T-helper 2 cell treated with Interferon-gamma antibody and Interleukin-4, amounts not matched to agents 5 μg/mL and 100 μg/mL, for 36 hours (primary cell): Measurements from ENCODE around the gene LCLAT1.
"Not testable (repeated sequence)": the region's sequence is repeated elsewhere in the genome, so short reads cannot be mapped to it uniquely, and the experiment has no call there.

Experiments
- DNase-seq: peaks from one replicate; pipeline ENCODE4 v3.0.0; 2021; ENCODE audit warnings: low spot score
- H3K27ac Mint-ChIP-seq: one replicate; pipeline ENCODE4 v1.8.0; 2021; ENCODE audit warnings: mild to moderate bottlenecking, mixed read lengths
- H3K27me3 Mint-ChIP-seq: one replicate; pipeline ENCODE4 v1.8.0; 2021; ENCODE audit warnings: low read depth, mixed read lengths
- H3K36me3 Mint-ChIP-seq: one replicate; pipeline ENCODE4 v1.8.0; 2021; ENCODE audit warnings: low read depth, mixed read lengths
- H3K4me1 Mint-ChIP-seq: one replicate; pipeline ENCODE4 v1.8.0; 2021; ENCODE audit warnings: low read depth, mixed read lengths
- H3K4me3 Mint-ChIP-seq: one replicate; pipeline ENCODE4 v1.8.0; 2022; ENCODE audit warnings: mild to moderate bottlenecking, moderate library complexity, mixed read lengths
- H3K9me3 Mint-ChIP-seq: one replicate; pipeline ENCODE4 v1.8.0; 2021; ENCODE audit warnings: mixed read lengths

Gene LCLAT1

GRCh38 chr2:30611583-30611982 is 164.5 kb downstream of the LCLAT1 start:
- Mint-ChIP-seq H3K27me3 (no peaks in the 10 kb centered on the region), H3K27ac (no peak overlapping the region), H3K9me3 (no peaks in the 10 kb centered on the region), H3K4me1 (no peaks in the 10 kb centered on the region), H3K36me3 (peaks cover 2% of the 10 kb centered on the region), H3K4me3 (no peak overlapping the region)
- no peak for DNase-seq

- DNase-seq: no peak
- peaks cover 2% of the 10 kb centered on the region for H3K36me3 Mint-ChIP-seq
These were observed 165.3 kb downstream of the LCLAT1 start for GRCh38 chr2:30612371-30612770.

GRCh38 chr2:30613001-30613400 is 166.0 kb downstream of the LCLAT1 start:
- Mint-ChIP-seq H3K4me1 (no peaks in the 10 kb centered on the region), H3K27ac (no peak overlapping the region), H3K9me3 (no peaks in the 10 kb centered on the region), H3K36me3 (no peaks in the 10 kb centered on the region), H3K27me3 (no peaks in the 10 kb centered on the region), H3K4me3 (no peak overlapping the region)
- no peak for DNase-seq

More at GRCh38 chr2:30612371-30612770, 165.3 kb downstream of the LCLAT1 start:
- Mint-ChIP-seq H3K27me3 (no peaks in the 10 kb centered on the region), H3K27ac (no peak overlapping the region), H3K4me3 (no peak overlapping the region), H3K9me3 (no peaks in the 10 kb centered on the region), H3K4me1 (no peaks in the 10 kb centered on the region)

- not testable (repeated sequence) for H3K4me1 Mint-ChIP-seq, H3K27me3 Mint-ChIP-seq, H3K9me3 Mint-ChIP-seq, DNase-seq, H3K36me3 Mint-ChIP-seq, H3K4me3 Mint-ChIP-seq, H3K27ac Mint-ChIP-seq
These were observed 167.2 kb downstream of the LCLAT1 start for GRCh38 chr2:30614227-30614626.

GRCh38 chr2:30615926-30616325 is 168.9 kb downstream of the LCLAT1 start:
- no peaks in the 10 kb centered on the region for H3K36me3 Mint-ChIP-seq
- H3K4me3 Mint-ChIP-seq: no peak overlapping the region
- H3K4me1 Mint-ChIP-seq: no peaks in the 10 kb centered on the region
- no peak for DNase-seq
- H3K9me3 Mint-ChIP-seq: no peaks in the 10 kb centered on the region
- no peak overlapping the region for H3K27ac Mint-ChIP-seq
- H3K27me3 Mint-ChIP-seq: no peaks in the 10 kb centered on the region

GRCh38 chr2:30620102-30620501 is 173.1 kb downstream of the LCLAT1 start:
- Mint-ChIP-seq H3K9me3 (no peaks in the 10 kb centered on the region), H3K4me1 (peaks cover 7% of the 10 kb centered on the region), H3K36me3 (peaks cover 2% of the 10 kb centered on the region), H3K27me3 (no peaks in the 10 kb centered on the region), H3K4me3 (no peak overlapping the region), H3K27ac (no peak overlapping the region)
- DNase-seq: no peak

- H3K4me1 Mint-ChIP-seq: peaks cover 16% of the 10 kb centered on the region
- H3K36me3 Mint-ChIP-seq: peaks cover 2% of the 10 kb centered on the region
- H3K9me3 Mint-ChIP-seq: no peaks in the 10 kb centered on the region
- no peak overlapping the region for H3K4me3 Mint-ChIP-seq
- H3K27ac Mint-ChIP-seq: no peak overlapping the region
- no peaks in the 10 kb centered on the region for H3K27me3 Mint-ChIP-seq
- DNase-seq: no peak
These were observed 174.8 kb downstream of the LCLAT1 start for GRCh38 chr2:30621836-30622235.

- H3K27me3 Mint-ChIP-seq: no peaks in the 10 kb centered on the region
- peaks cover 16% of the 10 kb centered on the region for H3K4me1 Mint-ChIP-seq
- DNase-seq: no peak
- H3K27ac Mint-ChIP-seq: no peak overlapping the region
- H3K4me3 Mint-ChIP-seq: no peak overlapping the region
- H3K9me3 Mint-ChIP-seq: no peaks in the 10 kb centered on the region
- peaks cover 2% of the 10 kb centered on the region for H3K36me3 Mint-ChIP-seq
These were observed 175.4 kb downstream of the LCLAT1 start for GRCh38 chr2:30622452-30622851.

- Mint-ChIP-seq H3K4me1 (peaks cover 16% of the 10 kb centered on the region), H3K9me3 (no peaks in the 10 kb centered on the region), H3K27ac (peak overlapping the region; percentile 5), H3K36me3 (peaks cover 2% of the 10 kb centered on the region), H3K27me3 (no peaks in the 10 kb centered on the region), H3K4me3 (no peak overlapping the region)
- no peak for DNase-seq
These were observed 178.2 kb downstream of the LCLAT1 start for GRCh38 chr2:30625276-30625675.

- Mint-ChIP-seq H3K27me3 (no peaks in the 10 kb centered on the region), H3K27ac (no peak overlapping the region), H3K4me1 (peaks cover 17% of the 10 kb centered on the region), H3K36me3 (peaks cover 2% of the 10 kb centered on the region), H3K9me3 (no peaks in the 10 kb centered on the region), H3K4me3 (no peak overlapping the region)
- DNase-seq: no peak
These were observed 178.7 kb downstream of the LCLAT1 start for GRCh38 chr2:30625701-30626100.

- Mint-ChIP-seq H3K27me3 (no peaks in the 10 kb centered on the region), H3K4me1 (peaks cover 23% of the 10 kb centered on the region), H3K27ac (no peak overlapping the region), H3K9me3 (no peaks in the 10 kb centered on the region), H3K36me3 (peaks cover under 1% of the 10 kb centered on the region), H3K4me3 (no peak overlapping the region)
- no peak for DNase-seq
These were observed 179.4 kb downstream of the LCLAT1 start for GRCh38 chr2:30626397-30626796.

GRCh38 chr2:30627151-30627550 is 180.1 kb downstream of the LCLAT1 start:
- Mint-ChIP-seq H3K4me1 (peaks cover 23% of the 10 kb centered on the region), H3K4me3 (no peak overlapping the region), H3K36me3 (no peaks in the 10 kb centered on the region), H3K27me3 (no peaks in the 10 kb centered on the region), H3K27ac (no peak overlapping the region), H3K9me3 (no peaks in the 10 kb centered on the region)
- DNase-seq: no peak

GRCh38 chr2:30628341-30628740 is 181.3 kb downstream of the LCLAT1 start:
- Mint-ChIP-seq H3K4me1 (peaks cover 21% of the 10 kb centered on the region), H3K9me3 (no peaks in the 10 kb centered on the region), H3K27ac (no peak overlapping the region), H3K4me3 (no peak overlapping the region), H3K36me3 (no peaks in the 10 kb centered on the region), H3K27me3 (no peaks in the 10 kb centered on the region)
- DNase-seq: no peak

- no peaks in the 10 kb centered on the region for H3K36me3 Mint-ChIP-seq
- DNase-seq: no peak
- H3K4me3 Mint-ChIP-seq: no peak overlapping the region
- H3K27ac Mint-ChIP-seq: no peak overlapping the region
- H3K27me3 Mint-ChIP-seq: no peaks in the 10 kb centered on the region
- no peaks in the 10 kb centered on the region for H3K9me3 Mint-ChIP-seq
- H3K4me1 Mint-ChIP-seq: peaks cover 18% of the 10 kb centered on the region
These were observed 182.8 kb downstream of the LCLAT1 start for GRCh38 chr2:30629866-30630265.

GRCh38 chr2:30631051-30631671 is 184.1 kb downstream of the LCLAT1 start:
- Mint-ChIP-seq H3K4me1 (peaks cover 11% of the 10 kb centered on the region), H3K27ac (no peak overlapping the region), H3K36me3 (no peaks in the 10 kb centered on the region), H3K27me3 (no peaks in the 10 kb centered on the region), H3K9me3 (no peaks in the 10 kb centered on the region), H3K4me3 (no peak overlapping the region)
- no peak for DNase-seq
